GM18511 (cell line): Measurements from ENCODE around the gene ABHD17B.

Experiments used
- ATAC-seq: cut with Tn5 transposase; IDR thresholded peaks from one replicate; pipeline ENCODE4 v1.9.1; 2021; ENCODE audit warnings: mild to moderate bottlenecking, moderate library complexity; ENCODE audit not compliant: unreplicated experiment

The ABHD17B gene

GRCh38 chr9:71822935-71823334 is 88.1 kb downstream of the ABHD17B start:
- ATAC-seq: no peak

- ATAC-seq: no peak
Measured at GRCh38 chr9:71822456-71822855, 88.5 kb downstream of the ABHD17B start.

- no peak for ATAC-seq
Measured at GRCh38 chr9:71821405-71821804, 89.6 kb downstream of the ABHD17B start.

GRCh38 chr9:71820403-71820921 is 90.5 kb downstream of the ABHD17B start:
- no peak for ATAC-seq

- ATAC-seq: no peak
Measured at GRCh38 chr9:71819115-71819739, 91.8 kb downstream of the ABHD17B start.

- no peak for ATAC-seq
Measured at GRCh38 chr9:71816916-71817451, 94.0 kb downstream of the ABHD17B start.
